OCI-LY3 (cell line): Measurements from ENCODE around the gene C4A.

Experiments used
- H2AFZ ChIP-seq: fragments of 200-600, 300-600 bp; shearing (Covaris generic); 2 replicates; pipeline ENCODE4 v1.6.0; 2014; ENCODE audit warnings: antibody characterized with exemption, low read depth, low read length
- H3K27ac ChIP-seq: fragments of 200-600, 300-600 bp; sonication (generic); 2 replicates; pipeline ENCODE4 v1.5.1; 2014; ENCODE audit warnings: mild to moderate bottlenecking, low read length, moderate library complexity, mixed read lengths
- H3K27me3 ChIP-seq: fragments of 200-600, 300-600 bp; sonication (generic); 2 replicates; pipeline ENCODE4 v1.6.1; 2014; ENCODE audit warnings: low read depth, low read length, mixed read lengths
- H3K36me3 ChIP-seq: fragments of 200-600, 300-600 bp; sonication (generic); replicated peaks from 2 replicates; pipeline ENCODE3; 2014; ENCODE audit warnings: low read depth, low read length, mixed read lengths
- H3K4me1 ChIP-seq: fragments of 300-600, 200-600 bp; sonication (generic); 2 replicates; pipeline ENCODE4 v1.6.1; 2014; ENCODE audit warnings: low read length, mixed read lengths
- H3K4me2 ChIP-seq: fragments of 200-600, 300-600 bp; sonication (generic); 2 replicates; pipeline ENCODE4 v1.6.1; 2014; ENCODE audit warnings: low read length, mixed read lengths
- H3K4me3 ChIP-seq: fragments of 300-600, 200-600 bp; sonication (generic); 2 replicates; pipeline ENCODE4 v1.5.1; 2014; ENCODE audit warnings: antibody characterized with exemption, mild to moderate bottlenecking, low read length, moderate library complexity
- H3K79me2 ChIP-seq: fragments of 300-600, 200-600 bp; shearing (Covaris generic); 2 replicates; pipeline ENCODE4 v1.6.1; 2014; ENCODE audit warnings: mild to moderate bottlenecking, low read length, mixed read lengths
- H3K9ac ChIP-seq: fragments of 300-600, 200-600 bp; shearing (Covaris generic); 2 replicates; pipeline ENCODE4 v1.6.0; 2014; ENCODE audit warnings: mild to moderate bottlenecking, low read length, moderate library complexity
- H3K9me3 ChIP-seq: fragments of 200-600, 300-600 bp; shearing (Covaris generic); 2 replicates; pipeline ENCODE4 v1.6.1; 2014; ENCODE audit warnings: low read length, mixed read lengths; ENCODE audit not compliant: insufficient read depth
- H4K20me1 ChIP-seq: fragments of 200-600, 300-600 bp; sonication (generic); 2 replicates; pipeline ENCODE4 v1.6.1; 2016; ENCODE audit warnings: low read length, mixed read lengths; ENCODE audit not compliant: insufficient read depth
- CTCF ChIP-seq: fragments of 200-600, 300-600 bp; sonication (generic); IDR thresholded peaks from 2 replicates; pipeline ENCODE4 v1.5.1; 2014; ENCODE audit warnings: antibody characterized with exemption, low read length, low read depth
- EZH2phosphoT487 ChIP-seq: fragments of 200-600 bp; shearing (Covaris generic); IDR thresholded peaks from 2 replicates; pipeline ENCODE4 v1.6.1; 2018; ENCODE audit warnings: antibody characterized with exemption, mixed run types, low read depth

C4A gene

DNA sequence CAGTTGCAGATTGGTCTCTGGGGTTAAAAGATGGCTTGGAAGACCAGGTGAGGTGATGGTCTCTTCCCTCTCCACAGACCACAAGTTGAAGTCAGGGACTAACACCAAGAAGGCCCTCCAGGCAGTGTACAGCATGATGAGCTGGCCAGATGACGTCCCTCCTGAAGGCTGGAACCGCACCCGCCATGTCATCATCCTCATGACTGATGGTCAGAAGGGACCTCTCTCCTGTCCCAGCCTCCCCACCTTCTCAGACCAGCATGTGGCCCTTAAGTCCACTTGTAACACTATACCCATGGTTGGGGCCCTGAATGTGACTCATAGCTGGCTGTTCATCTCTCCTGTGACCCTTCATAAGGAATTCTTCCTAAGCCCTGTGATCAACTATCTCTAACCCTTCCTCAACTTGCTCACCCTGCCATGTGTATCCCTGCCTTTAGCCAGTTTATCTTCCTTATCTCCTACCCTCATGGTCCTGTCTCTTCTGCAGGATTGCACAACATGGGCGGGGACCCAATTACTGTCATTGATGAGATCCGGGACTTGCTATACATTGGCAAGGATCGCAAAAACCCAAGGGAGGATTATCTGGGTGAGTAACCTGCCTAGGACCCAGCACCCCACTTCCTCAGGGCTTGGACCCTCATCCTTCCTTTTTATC is 33.0 kb upstream of the C4A start:
- TF ChIP-seq EZH2phosphoT487 (no peak), CTCF (no peak)
- Histone ChIP-seq H3K9ac (no peak overlapping the region), H3K79me2 (no peaks in the 10 kb centered on the region), H3K4me3 (no peak overlapping the region), H3K4me1 (peaks cover 5% of the 10 kb centered on the region), H3K27ac (no peak overlapping the region), H4K20me1 (no peaks in the 10 kb centered on the region), H3K4me2 (no peak overlapping the region), H3K27me3 (no peaks in the 10 kb centered on the region), H3K9me3 (no peaks in the 10 kb centered on the region), H3K36me3 (no peaks in the 10 kb centered on the region), H2AFZ (no peak overlapping the region)

DNA sequence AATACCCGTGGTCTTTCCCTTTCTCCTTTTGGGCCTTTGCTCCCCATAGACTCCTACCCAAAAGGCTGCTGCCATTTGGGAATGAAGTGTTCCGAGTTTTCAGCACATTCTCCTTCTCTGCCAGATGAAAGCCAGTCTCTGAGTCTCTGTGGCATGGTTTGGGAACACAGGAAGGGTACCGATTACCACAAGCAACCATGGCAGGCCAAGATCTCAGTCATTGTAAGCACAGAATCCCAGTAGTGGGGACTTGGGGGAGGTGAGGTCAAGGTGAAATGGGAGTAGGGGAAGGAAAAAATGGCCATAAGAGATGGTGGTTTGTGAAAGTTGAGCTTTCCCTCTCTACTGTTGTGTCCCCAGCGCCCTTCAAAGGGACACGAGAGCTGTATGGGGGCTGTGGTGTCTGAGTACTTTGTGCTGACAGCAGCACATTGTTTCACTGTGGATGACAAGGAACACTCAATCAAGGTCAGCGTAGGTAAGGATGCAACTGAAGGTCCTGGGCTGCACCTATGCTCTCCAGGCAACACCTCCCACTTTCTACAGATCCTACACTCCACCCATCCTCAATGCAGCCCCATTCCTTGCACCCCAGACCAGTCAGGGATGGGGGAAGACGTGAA is 31.8 kb upstream of the C4A start:
- no peak overlapping the region for H3K27ac ChIP-seq

GRCh38 chr6:31952140-31952805 is 29.6 kb upstream of the C4A start:
- H3K9ac ChIP-seq, result no peak overlapping the region
- H3K27me3 ChIP-seq, result no peaks in the 10 kb centered on the region
- H3K4me3 ChIP-seq, result no peak overlapping the region
- H3K79me2 ChIP-seq, result no peaks in the 10 kb centered on the region
- TF ChIP-seq CTCF (peak; percentile 46), EZH2phosphoT487 (no peak)
- H4K20me1 ChIP-seq, result no peaks in the 10 kb centered on the region
- no peaks in the 10 kb centered on the region for H3K9me3 ChIP-seq
- H3K4me1 ChIP-seq, result no peaks in the 10 kb centered on the region
- H3K4me2 ChIP-seq, result no peak overlapping the region
- H3K36me3 ChIP-seq, result peaks cover 4% of the 10 kb centered on the region
- no peak overlapping the region for H2AFZ ChIP-seq
- H3K27ac ChIP-seq, result no peak overlapping the region

More for the DNA sequence above, 31.8 kb upstream of the C4A start:
- Histone ChIP-seq H3K4me1 (peaks cover 5% of the 10 kb centered on the region), H3K9me3 (no peaks in the 10 kb centered on the region), H3K36me3 (no peaks in the 10 kb centered on the region), H3K4me2 (no peak overlapping the region), H2AFZ (no peak overlapping the region), H3K27me3 (no peaks in the 10 kb centered on the region), H3K4me3 (no peak overlapping the region), H4K20me1 (no peaks in the 10 kb centered on the region), H3K79me2 (no peaks in the 10 kb centered on the region), H3K9ac (no peak overlapping the region)
- no peak for TF ChIP-seq EZH2phosphoT487
- no peak for TF ChIP-seq CTCF

- Histone ChIP-seq H3K27ac (no peak overlapping the region), H4K20me1 (no peaks in the 10 kb centered on the region), H3K4me3 (no peak overlapping the region), H3K27me3 (no peaks in the 10 kb centered on the region), H3K79me2 (peaks cover 2% of the 10 kb centered on the region), H3K9ac (no peak overlapping the region), H2AFZ (no peak overlapping the region), H3K4me1 (peaks cover 4% of the 10 kb centered on the region), H3K9me3 (no peaks in the 10 kb centered on the region), H3K36me3 (peaks cover 4% of the 10 kb centered on the region), H3K4me2 (no peak overlapping the region)
- no peak for TF ChIP-seq EZH2phosphoT487
- TF ChIP-seq CTCF, result no peak
These were observed 29.0 kb upstream of the C4A start for GRCh38 chr6:31952890-31953289.
